ENCODE data around the gene BPHL. TPM values are rescaled to one million over a fixed set of nuclear protein-coding genes. Genes with fewer than 3 reads are reported as not detected.

The BPHL gene
- total RNA-seq, 1 experiment from 2014 or later = 48.7 TPM

DNA sequence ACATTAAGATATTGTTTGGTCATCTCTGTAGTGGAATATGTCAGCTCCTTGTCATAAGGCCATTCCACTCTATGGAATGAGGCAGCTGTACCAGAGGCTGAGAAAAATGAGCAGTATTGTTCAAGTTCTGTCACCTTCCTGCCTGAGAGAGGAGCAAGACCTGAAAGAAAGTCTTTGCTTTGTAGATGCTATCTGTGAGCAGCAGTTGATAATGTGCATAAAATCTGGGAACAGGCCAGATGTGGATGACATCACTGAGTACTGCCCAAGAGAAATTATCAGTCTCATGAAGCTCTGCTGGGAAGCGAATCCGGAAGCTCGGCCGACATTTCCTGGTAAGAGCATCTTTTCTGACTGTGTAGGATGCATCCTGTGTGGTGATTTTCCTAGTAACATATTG lies 33.4 kb upstream of the BPHL start:
- Histone ChIP-seq H3K4me2 (ENCODE audit: insufficient read depth, insufficient read length, low read length) (no peak overlapping the region), H3K23me2 (ENCODE audit: insufficient read length, low read depth, low read length, poor library complexity, severe bottlenecking) (no peaks in the 10 kb centered on the region), H3K4ac (ENCODE audit: low read depth, low read length) (no peak overlapping the region), H4K20me1 (ENCODE audit: control insufficient read depth, insufficient read depth, insufficient read length) (no peaks in the 10 kb centered on the region), H3K27me3 (ENCODE audit: insufficient read depth, low read length) (no peaks in the 10 kb centered on the region), H3K9me3 (ENCODE audit: control insufficient read depth, low read depth, low read length) (peaks cover 47% of the 10 kb centered on the region), H2BK20ac (ENCODE audit: low read depth, low read length, poor library complexity, severe bottlenecking) (no peak overlapping the region), H2BK120ac (ENCODE audit: low read depth, low read length, poor library complexity, severe bottlenecking) (no peak overlapping the region), H4K91ac (ENCODE audit: insufficient read length, low read depth, low read length) (no peak overlapping the region), H3K9ac (ENCODE audit: extremely low read depth, insufficient read length, low read length) (no peak overlapping the region), H3K56ac (ENCODE audit: insufficient read length, low read depth, low read length) (no peak overlapping the region), H2BK12ac (ENCODE audit: insufficient read length, low read depth, low read length) (no peak overlapping the region), H3K79me1 (ENCODE audit: insufficient read depth, low read depth, low read length, poor library complexity, severe bottlenecking) (no peaks in the 10 kb centered on the region), H3K4me1 (ENCODE audit: insufficient read depth, low read length) (no peaks in the 10 kb centered on the region), H2BK15ac (ENCODE audit: low read depth, low read length) (no peak overlapping the region), H2AFZ (ENCODE audit: low read length) (no peak overlapping the region), H2AK5ac (ENCODE audit: insufficient read length, low read length) (no peak overlapping the region), H2BK5ac (ENCODE audit: insufficient read length, low read length) (no peak overlapping the region), H4K8ac (replicated peaks; ENCODE audit: insufficient read length, low read depth, low read length) (no peak overlapping the region), H3K27ac (ENCODE audit: insufficient read length, low read depth, low read length) (no peak overlapping the region), H3K18ac (ENCODE audit: insufficient read length, low read depth, low read length) (no peak overlapping the region), H4K5ac (ENCODE audit: insufficient read length, low read depth, low read length) (no peak overlapping the region), H3K79me2 (ENCODE audit: insufficient read depth, low read length) (no peaks in the 10 kb centered on the region), H3K14ac (ENCODE audit: insufficient read depth, low read length) (no peak overlapping the region), H3K23ac (ENCODE audit: insufficient read length, low read depth, low read length) (no peak overlapping the region), H3T11ph (ENCODE audit: low read length) (no peak overlapping the region)
- H3K4me1 Mint-ChIP-seq = peaks cover 7% of the 10 kb centered on the region in 2 experiments; a peak in 3 of 4 replicates
- no peak for DNase-seq
- no peak overlapping the region for H3K27ac Mint-ChIP-seq
- WGBS (ENCODE audit: extremely low coverage, insufficient read length, low lambda C conversion rate) = no CpG with 5 or more reads among the region's 4 CpGs
- no peak overlapping the region for H3K4me3 Mint-ChIP-seq
- peaks cover 4% of the 10 kb centered on the region; the same call in 1 of the 2 replicates for H3K27me3 Mint-ChIP-seq (ENCODE audit: low read depth)
- H3K9me3 Mint-ChIP-seq = peaks cover 51 to 62% of the 10 kb centered on the region in 2 experiments
- H3K36me3 Mint-ChIP-seq (ENCODE audit: insufficient read depth in 1 of 3, low read depth in 3 of 3) = peaks cover 91 to 95% (median 94%) of the 10 kb centered on the region in 3 experiments
- TF ChIP-seq, protein P1, sequence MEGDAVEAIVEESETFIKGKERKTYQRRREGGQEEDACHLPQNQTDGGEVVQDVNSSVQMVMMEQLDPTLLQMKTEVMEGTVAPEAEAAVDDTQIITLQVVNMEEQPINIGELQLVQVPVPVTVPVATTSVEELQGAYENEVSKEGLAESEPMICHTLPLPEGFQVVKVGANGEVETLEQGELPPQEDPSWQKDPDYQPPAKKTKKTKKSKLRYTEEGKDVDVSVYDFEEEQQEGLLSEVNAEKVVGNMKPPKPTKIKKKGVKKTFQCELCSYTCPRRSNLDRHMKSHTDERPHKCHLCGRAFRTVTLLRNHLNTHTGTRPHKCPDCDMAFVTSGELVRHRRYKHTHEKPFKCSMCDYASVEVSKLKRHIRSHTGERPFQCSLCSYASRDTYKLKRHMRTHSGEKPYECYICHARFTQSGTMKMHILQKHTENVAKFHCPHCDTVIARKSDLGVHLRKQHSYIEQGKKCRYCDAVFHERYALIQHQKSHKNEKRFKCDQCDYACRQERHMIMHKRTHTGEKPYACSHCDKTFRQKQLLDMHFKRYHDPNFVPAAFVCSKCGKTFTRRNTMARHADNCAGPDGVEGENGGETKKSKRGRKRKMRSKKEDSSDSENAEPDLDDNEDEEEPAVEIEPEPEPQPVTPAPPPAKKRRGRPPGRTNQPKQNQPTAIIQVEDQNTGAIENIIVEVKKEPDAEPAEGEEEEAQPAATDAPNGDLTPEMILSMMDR (conservative IDR thresholded peaks at IDR 0.05) = no peak

All from H9 (cell line).